ENCODE results near the gene FBXW7. TPM values are rescaled to one million over a fixed set of nuclear protein-coding genes. Genes with fewer than 3 reads are reported as not detected.

The FBXW7 gene
- polyA plus RNA-seq, 2 of the 4 experiments (the other 2 are of a cell fraction), result 7.2 to 12.5 TPM

DNA sequence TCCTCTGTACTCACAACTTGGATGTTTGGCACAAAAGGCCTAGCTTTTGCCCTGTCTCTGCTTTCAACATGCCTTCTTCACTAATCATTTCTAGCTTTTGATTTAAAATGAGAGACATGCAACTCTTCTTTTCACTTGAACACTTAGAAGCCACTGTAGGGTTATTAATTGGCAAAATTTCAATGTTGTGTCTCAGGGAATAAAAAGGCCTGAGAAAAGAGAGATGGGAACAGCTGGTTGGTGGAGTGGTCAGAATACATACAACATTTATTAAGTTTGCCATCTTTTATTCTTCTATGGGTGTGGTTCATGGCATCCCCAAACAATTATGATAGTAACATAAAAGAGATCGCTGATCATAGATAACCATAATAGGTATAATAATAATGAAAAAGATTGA is 114.3 kb downstream of the FBXW7 start:
- POLR2A ChIA-PET, result no interaction called here
- no peak for DNase-seq (ENCODE audit: low read depth in 1 of 2, low spot score in 1 of 2)
- FAIRE-seq, result no peak
- no peak overlapping the region for H3K4me2 ChIP-seq
- H3K4me1 ChIP-seq, result peaks cover 14% of the 10 kb centered on the region
- WGBS (ENCODE audit: missing lambda C conversion rate), result 84% methylated on average over 1 of the region's 1 CpG
- no peak for ATAC-seq
- TF ChIP-seq NFE2L2 (conservative IDR thresholded peaks at IDR 0.05; ENCODE audit: low read length) (no peak), KDM5A (IDR thresholded peaks at IDR 0.05) (no peak), HOXB13 (CRISPR knock-in tag; IDR thresholded peaks at IDR 0.05; ENCODE audit: low read depth) (no peak), MAFK (IDR thresholded peaks at IDR 0.05; ENCODE audit: partially characterized antibody) (no peak), RCOR1 (IDR thresholded peaks at IDR 0.05; ENCODE audit: low read depth, low read length) (no peak), CEBPB (IDR thresholded peaks at IDR 0.05) (no peak), RNF2 (IDR thresholded peaks at IDR 0.05; ENCODE audit: borderline replicate concordance, low read depth) (no peak), FOSB (CRISPR knock-in tag; IDR thresholded peaks at IDR 0.05) (no peak), RFX5 (IDR thresholded peaks at IDR 0.05) (no peak), POLR2A (IDR thresholded peaks at IDR 0.05; ENCODE audit: low read length) (no peak), HES2 (IDR thresholded peaks at IDR 0.05) (no peak), FOXS1 (CRISPR knock-in tag; IDR thresholded peaks at IDR 0.05) (no peak), NR3C1 (IDR thresholded peaks at IDR 0.05) (no peak), GATA3 (IDR thresholded peaks at IDR 0.05; ENCODE audit: borderline replicate concordance) (no peak), JUNB (IDR thresholded peaks at IDR 0.05) (no peak), ZC3H11A (IDR thresholded peaks at IDR 0.05) (no peak), TP53 (CRISPR knock-in tag; IDR thresholded peaks at IDR 0.05) (no peak), BHLHE40 (IDR thresholded peaks at IDR 0.05; ENCODE audit: low read depth, low read length) (no peak)
- TF ChIP-seq, protein P1, sequence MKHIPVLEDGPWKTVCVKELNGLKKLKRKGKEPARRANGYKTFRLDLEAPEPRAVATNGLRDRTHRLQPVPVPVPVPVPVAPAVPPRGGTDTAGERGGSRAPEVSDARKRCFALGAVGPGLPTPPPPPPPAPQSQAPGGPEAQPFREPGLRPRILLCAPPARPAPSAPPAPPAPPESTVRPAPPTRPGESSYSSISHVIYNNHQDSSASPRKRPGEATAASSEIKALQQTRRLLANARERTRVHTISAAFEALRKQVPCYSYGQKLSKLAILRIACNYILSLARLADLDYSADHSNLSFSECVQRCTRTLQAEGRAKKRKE (CRISPR knock-in tag; IDR thresholded peaks at IDR 0.05; ENCODE audit: low read depth), result no peak
- H3K4me3 ChIP-seq, result no peak overlapping the region
- no peak overlapping the region for H3K27ac ChIP-seq
- no peaks in the 10 kb centered on the region for H3K9me3 ChIP-seq
- CTCF ChIA-PET, result no interaction called here

GRCh38 chr4:152419809-152420208 is 116.1 kb downstream of the FBXW7 start:
- Histone ChIP-seq H3K4me1 (peaks cover 22% of the 10 kb centered on the region), H3K4me3 (no peak overlapping the region), H3K27ac (no peak overlapping the region), H3K4me2 (no peak overlapping the region), H3K9me3 (no peaks in the 10 kb centered on the region)
- FAIRE-seq, result no peak
- TF ChIP-seq GATA3 (IDR thresholded peaks at IDR 0.05; ENCODE audit: borderline replicate concordance) (no peak), CBX8 (IDR thresholded peaks at IDR 0.05) (no peak), ZFP36 (IDR thresholded peaks at IDR 0.05; ENCODE audit: borderline replicate concordance, partially characterized antibody) (no peak), USF2 (IDR thresholded peaks at IDR 0.05) (no peak), FOSB (CRISPR knock-in tag; IDR thresholded peaks at IDR 0.05) (no peak), ZNF302 (CRISPR knock-in tag; IDR thresholded peaks at IDR 0.05) (no peak), CTCF (IDR thresholded peaks at IDR 0.05) (no peak), CHD2 (IDR thresholded peaks at IDR 0.05; ENCODE audit: low read length, partially characterized antibody) (no peak), NFE2L2 (conservative IDR thresholded peaks at IDR 0.05; ENCODE audit: low read length) (no peak), MAX (IDR thresholded peaks at IDR 0.05) (no peak), ZSCAN20 (CRISPR knock-in tag; IDR thresholded peaks at IDR 0.05) (no peak), ESRRA (IDR thresholded peaks at IDR 0.05; ENCODE audit: borderline replicate concordance, low read length) (no peak), ZC3H11A (IDR thresholded peaks at IDR 0.05) (no peak), HDAC2 (IDR thresholded peaks at IDR 0.05) (no peak), TFCP2L1 (CRISPR knock-in tag; IDR thresholded peaks at IDR 0.05) (no peak), CHD4 (IDR thresholded peaks at IDR 0.05; ENCODE audit: borderline replicate concordance) (no peak)
- TF ChIP-seq, protein P2, sequence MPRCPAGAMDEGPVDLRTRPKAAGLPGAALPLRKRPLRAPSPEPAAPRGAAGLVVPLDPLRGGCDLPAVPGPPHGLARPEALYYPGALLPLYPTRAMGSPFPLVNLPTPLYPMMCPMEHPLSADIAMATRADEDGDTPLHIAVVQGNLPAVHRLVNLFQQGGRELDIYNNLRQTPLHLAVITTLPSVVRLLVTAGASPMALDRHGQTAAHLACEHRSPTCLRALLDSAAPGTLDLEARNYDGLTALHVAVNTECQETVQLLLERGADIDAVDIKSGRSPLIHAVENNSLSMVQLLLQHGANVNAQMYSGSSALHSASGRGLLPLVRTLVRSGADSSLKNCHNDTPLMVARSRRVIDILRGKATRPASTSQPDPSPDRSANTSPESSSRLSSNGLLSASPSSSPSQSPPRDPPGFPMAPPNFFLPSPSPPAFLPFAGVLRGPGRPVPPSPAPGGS (IDR thresholded peaks at IDR 0.05), result no peak
- TF ChIP-seq, protein P3, sequence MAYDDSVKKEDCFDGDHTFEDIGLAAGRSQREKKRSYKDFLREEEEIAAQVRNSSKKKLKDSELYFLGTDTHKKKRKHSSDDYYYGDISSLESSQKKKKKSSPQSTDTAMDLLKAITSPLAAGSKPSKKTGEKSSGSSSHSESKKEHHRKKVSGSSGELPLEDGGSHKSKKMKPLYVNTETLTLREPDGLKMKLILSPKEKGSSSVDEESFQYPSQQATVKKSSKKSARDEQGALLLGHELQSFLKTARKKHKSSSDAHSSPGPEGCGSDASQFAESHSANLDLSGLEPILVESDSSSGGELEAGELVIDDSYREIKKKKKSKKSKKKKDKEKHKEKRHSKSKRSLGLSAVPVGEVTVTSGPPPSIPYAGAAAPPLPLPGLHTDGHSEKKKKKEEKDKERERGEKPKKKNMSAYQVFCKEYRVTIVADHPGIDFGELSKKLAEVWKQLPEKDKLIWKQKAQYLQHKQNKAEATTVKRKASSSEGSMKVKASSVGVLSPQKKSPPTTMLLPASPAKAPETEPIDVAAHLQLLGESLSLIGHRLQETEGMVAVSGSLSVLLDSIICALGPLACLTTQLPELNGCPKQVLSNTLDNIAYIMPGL (CRISPR knock-in tag; IDR thresholded peaks at IDR 0.05; ENCODE audit: borderline replicate concordance), result no peak
- TF ChIP-seq, protein P4, sequence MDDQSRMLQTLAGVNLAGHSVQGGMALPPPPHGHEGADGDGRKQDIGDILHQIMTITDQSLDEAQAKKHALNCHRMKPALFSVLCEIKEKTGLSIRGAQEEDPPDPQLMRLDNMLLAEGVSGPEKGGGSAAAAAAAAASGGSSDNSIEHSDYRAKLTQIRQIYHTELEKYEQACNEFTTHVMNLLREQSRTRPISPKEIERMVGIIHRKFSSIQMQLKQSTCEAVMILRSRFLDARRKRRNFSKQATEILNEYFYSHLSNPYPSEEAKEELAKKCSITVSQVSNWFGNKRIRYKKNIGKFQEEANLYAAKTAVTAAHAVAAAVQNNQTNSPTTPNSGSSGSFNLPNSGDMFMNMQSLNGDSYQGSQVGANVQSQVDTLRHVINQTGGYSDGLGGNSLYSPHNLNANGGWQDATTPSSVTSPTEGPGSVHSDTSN (IDR thresholded peaks at IDR 0.05), result no peak
- ChIA-PET POLR2A (no interaction called here), CTCF (no interaction called here)
- no peak for DNase-seq (ENCODE audit: low read depth in 1 of 2, low spot score in 1 of 2)
- 79% methylated on average over 2 of the region's 2 CpGs for WGBS (ENCODE audit: missing lambda C conversion rate)
- ATAC-seq, result no peak

All from A549 (cell line).